GM18858 (cell line): ENCODE results near the gene CXXC4.

Experiments used
- ATAC-seq: cut with Tn5 transposase; IDR thresholded peaks from one replicate; pipeline ENCODE4 v1.9.1; 2021; ENCODE audit not compliant: unreplicated experiment

Gene CXXC4

DNA sequence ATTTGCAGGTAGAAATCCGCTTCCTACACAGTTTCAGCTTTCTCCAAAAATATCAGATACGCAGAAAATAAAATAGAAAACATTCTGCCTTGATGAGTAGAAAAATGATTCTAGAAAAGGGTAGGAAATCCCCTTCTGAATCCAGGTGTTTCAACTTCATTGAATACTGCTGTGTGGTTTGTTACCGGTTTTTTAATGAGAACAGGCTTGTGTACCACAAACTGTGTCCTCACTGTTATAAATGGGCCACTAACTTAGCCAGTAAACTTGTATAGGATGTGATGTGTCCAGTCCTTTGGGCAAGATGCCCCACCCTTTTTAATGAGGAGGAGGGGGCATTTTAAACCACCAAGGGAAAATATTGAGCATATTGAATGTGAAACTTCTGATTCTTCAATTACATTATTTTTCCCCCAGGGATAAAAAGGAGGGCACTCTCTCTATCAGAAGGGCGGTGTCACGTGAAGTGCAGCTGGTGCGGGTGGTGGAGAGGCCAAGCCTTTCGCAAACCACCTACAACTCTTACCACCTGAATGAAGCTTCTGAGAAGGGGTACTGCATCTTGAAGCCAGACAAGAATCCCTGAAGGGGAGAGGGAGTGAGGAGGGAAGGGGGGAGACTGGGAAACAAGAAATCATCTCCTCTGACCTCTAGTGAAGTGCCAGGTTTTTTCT, 4.5 kb downstream of the CXXC4 start:
- peak; percentile 35 for ATAC-seq

DNA sequence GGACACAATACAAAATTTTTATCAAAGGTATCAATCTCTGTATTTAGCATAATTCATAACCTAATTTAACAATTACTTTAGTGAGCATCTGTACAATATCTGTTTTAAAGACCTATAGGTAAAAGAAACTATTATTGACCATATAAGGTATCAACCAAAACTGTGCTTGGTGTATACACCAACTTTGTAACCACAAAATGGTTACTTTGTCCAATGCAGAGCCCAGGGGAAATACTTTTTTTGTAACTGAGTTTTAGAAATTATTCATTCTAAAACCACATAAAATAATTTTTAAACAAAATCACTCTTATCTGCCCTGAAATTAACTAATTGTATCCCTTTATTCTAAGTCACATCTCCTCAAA, 5.0 kb downstream of the CXXC4 start:
- ATAC-seq = peak; percentile 30

GRCh38 chr4:104488151-104488550, 6.5 kb downstream of the CXXC4 start:
- no peak for ATAC-seq

GRCh38 chr4:104486716-104487504, 7.8 kb downstream of the CXXC4 start:
- no peak for ATAC-seq

- ATAC-seq = no peak
These were observed 19.0 kb downstream of the CXXC4 start for GRCh38 chr4:104475652-104476051.

GRCh38 chr4:104472766-104473165, 21.9 kb downstream of the CXXC4 start:
- no peak for ATAC-seq

- ATAC-seq = no peak
These were observed 23.9 kb downstream of the CXXC4 start for GRCh38 chr4:104470770-104471169.

DNA sequence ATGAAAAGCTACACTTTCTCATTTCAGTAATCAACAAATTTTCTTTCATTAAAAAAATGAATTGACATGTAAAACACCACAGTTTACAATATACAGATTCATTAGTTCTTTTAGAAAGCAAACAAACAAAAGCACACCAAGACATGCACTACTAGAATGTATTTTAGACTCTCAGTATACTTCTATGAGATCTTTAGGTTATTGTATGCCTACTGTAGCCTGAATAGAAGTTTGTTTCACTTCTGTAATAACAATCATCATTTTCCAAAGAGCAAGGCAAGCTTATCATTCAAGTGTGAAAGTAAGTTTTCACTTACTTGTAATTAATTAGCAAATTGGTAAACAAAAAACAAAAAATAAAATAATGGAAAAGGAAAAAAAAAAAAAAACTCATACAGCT, 24.9 kb downstream of the CXXC4 start:
- no peak for ATAC-seq

- ATAC-seq = no peak
These were observed 29.1 kb downstream of the CXXC4 start for GRCh38 chr4:104465619-104466018.

DNA sequence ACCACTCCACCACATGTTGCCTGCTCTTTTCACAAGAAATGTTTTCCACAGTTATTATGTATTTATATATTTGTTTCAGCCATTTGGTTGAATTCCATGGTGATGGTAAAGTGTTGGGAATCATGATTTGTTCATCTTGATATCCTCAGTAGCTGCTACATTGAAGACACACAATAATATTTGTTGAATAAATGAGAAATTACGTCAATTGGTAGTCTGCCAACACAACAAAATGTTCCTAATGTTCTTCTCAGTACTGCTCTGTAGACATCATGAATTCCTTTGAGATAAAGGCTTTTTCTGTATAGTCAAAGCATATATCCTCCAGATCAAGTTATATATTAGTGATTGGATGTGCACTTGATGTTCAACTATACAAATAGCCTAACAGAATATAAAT, 29.5 kb downstream of the CXXC4 start:
- ATAC-seq = no peak

DNA sequence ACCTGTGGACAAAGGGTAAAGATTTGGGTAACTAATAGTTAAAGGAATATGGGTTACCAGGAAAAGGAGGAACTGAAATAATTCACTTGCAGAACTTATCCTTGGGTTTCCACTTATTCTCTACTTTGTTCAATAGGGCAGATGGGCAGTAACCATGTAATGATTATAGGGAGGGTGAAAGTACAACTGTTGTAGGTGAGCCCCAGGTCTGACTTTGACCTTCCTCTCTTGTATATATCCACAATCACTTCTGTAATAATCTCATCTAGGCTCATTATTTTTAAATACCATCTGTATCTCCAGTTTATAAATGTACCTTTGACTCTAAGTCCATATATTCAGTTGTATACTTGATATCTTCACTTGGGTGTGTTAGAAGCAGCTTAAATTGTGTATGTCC, 32.1 kb downstream of the CXXC4 start:
- ATAC-seq = no peak

- no peak for ATAC-seq
These were observed 37.2 kb downstream of the CXXC4 start for GRCh38 chr4:104457308-104457981.

- ATAC-seq = no peak
These were observed 43.1 kb downstream of the CXXC4 start for GRCh38 chr4:104451573-104451972.

DNA sequence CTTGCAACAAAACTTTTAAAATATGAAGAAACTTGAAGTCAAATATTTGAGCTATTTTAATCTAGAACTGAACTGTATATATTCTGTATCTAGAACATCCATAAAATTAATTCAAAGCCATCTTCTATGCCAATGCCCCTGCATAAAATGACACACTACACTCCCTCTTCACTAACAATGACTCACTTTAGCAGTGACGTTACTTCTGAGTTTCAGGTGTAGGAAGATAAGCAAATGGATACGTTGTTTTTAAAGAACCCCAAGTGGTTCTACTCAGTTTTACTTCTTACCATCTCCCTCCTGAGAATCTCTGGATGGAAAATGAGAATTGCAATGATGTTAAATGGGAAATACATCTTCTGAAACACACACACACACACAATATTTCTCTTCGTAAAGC, 45.2 kb downstream of the CXXC4 start:
- no peak for ATAC-seq

DNA sequence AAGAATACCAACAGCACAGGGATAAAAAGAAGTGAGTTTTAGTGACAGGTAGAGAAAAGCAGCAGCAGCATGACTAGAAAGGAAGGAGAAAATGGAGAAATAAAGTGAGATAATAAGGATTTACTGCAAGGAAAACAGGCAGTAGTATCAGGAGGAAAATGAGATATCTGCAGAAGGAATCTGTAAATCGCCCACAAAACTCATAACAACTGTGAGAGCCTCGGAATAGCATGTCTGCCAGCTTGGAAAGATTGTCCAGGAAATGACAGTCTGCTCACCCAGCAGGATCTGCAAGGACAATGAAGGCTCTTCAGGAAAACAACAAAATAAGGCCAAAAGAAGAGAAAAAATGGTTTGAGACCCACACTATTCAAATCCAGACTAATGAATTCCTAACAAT, 47.4 kb downstream of the CXXC4 start:
- no peak for ATAC-seq

DNA sequence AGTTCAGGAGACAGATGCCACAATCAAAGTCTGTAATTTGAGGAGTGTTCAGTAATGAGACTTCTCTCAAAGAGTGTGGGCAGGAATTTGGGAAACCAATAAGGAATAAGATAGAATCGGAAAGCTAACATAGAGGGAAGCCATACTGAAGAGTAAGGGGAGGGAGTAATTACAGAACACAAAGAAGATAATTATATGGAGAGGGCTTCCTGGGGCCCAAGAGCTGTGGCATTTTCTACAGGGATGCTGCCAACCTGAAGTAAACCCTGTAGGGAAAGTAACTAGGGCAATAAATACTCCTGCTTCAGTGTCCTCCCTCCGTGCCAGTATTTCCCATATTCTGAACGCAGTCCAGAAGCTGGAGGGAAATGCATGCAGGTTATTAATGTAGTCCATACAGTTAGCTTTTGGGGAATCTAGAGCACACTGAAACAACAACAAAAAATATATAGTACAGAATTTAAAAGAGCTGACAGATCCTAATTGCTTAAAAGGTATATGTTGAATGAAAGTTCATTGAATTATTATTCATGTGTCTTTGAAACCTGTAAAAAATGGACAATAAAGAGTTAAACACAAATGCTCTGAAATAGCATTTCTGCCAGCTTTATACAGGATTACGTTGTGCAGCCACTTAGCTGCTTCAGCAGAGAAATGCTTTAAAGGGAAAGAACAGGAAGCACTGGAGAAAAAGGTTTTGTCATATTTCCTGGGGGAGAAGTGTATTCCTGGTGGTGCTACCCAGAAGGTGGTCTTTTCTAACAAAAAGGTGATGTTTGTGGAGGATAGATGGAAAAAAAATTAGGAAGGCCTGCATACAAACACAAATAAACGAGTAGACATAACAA, 48.0 kb downstream of the CXXC4 start:
- ATAC-seq = no peak

GRCh38 chr4:104444685-104445084, 50.0 kb downstream of the CXXC4 start:
- ATAC-seq = no peak

DNA sequence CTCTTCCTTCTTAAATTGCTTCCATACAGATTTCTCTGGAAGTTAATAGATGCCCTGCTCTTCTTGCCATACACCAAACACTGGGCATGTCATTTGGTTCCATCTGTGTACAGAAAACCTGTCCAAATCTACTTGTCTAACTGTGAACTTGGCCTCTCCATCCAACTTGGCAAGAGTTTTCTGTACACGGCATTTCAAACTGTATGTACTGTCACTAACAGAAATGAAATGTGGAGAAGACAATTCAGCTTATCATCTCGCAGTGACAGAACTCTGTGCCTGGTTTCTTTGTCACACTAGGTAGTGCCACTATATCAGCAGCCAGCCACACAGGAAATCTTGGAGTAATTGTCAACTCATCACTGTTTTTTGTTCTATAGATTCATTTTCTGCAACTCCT, 58.2 kb downstream of the CXXC4 start:
- ATAC-seq = no peak

- no peak for ATAC-seq
These were observed 65.4 kb downstream of the CXXC4 start for GRCh38 chr4:104429150-104429741.

DNA sequence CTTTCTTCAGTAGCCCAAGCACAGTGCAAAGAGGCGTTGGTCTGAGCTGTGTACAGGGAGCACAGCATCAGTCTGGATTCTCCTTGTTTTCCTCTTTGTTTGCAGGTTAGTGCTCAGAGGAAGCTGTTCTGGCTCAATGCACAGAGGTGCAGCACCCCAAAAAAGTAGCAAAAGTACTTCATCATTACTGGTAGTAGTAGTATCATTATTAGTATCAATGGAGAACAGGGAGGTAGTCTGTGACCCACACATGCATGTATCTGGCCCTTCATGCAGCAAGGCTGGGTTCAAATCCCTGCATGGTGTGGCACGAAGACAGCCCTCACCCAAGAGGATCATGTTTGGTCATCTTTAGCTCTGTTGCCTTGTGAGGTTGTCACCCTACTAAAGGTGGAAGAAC, 68.7 kb downstream of the CXXC4 start:
- ATAC-seq = no peak

DNA sequence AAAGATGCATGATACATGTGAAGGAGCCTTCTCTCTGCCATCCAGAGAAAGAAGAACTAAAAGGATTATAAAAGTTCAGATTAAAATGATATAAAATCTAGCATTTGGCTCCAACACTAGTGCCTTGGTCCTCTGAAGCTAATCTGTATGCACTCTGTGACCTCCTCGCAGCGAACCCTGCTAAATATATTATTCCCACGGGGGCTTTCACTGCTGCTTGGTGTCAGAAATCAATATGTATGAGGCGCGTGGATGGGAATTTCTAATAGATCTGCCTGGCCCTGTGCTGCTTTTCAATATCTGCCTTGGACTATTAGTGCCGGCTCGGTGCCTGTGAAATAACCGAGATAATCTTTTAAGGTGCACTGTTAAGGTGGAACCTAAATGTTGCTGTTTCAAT, 69.7 kb downstream of the CXXC4 start:
- ATAC-seq = no peak
